Liver (tissue), 9 donors: Measurements from ENCODE around the gene DBN1. TPM values are rescaled to one million over a fixed set of nuclear protein-coding genes. Genes with fewer than 3 reads are reported as not detected.

Experiments used
- DNase-seq: peaks from one replicate; pipeline ENCODE4 v3.0.0-alpha.2; 2017; ENCODE audit warnings: low spot score
- H3K27ac ChIP-seq, 2 donors: one replicate each; pipeline ENCODE4 v1.7.0; 2013; ENCODE audit warnings: inconsistent platforms in 2 of 2, low read length in 2 of 2, control low read depth in 1 of 2, low read depth in 1 of 2, mild to moderate bottlenecking in 1 of 2
- H3K27me3 ChIP-seq, 4 donors: one replicate each; pipeline versions ENCODE4 v1.6.1 to v1.7.0; 2013; ENCODE audit warnings: low read length in 3 of 4, inconsistent platforms in 1 of 4, mild to moderate bottlenecking in 1 of 4, moderate library complexity in 1 of 4; ENCODE audit not compliant: control insufficient read depth in 4 of 4, insufficient read depth in 4 of 4
- H3K36me3 ChIP-seq, 4 donors: one replicate each; pipeline versions ENCODE4 v1.6.1 to v1.7.0; 2013; ENCODE audit warnings: low read length in 3 of 4, mild to moderate bottlenecking in 3 of 4, low read depth in 1 of 4, moderate library complexity in 1 of 4; ENCODE audit not compliant: control insufficient read depth in 4 of 4, insufficient read depth in 3 of 4
- H3K4me1 ChIP-seq, 4 donors: one replicate each; pipeline versions ENCODE4 v1.6.1 to v1.7.0; 2013; ENCODE audit warnings: low read length in 3 of 4, mild to moderate bottlenecking in 3 of 4, moderate library complexity in 1 of 4; ENCODE audit not compliant: control insufficient read depth in 4 of 4, insufficient read depth in 4 of 4
- H3K4me3 ChIP-seq, 3 donors: one replicate each; pipeline versions ENCODE4 v1.6.1 to v1.7.0; 2013; ENCODE audit warnings: low read length in 3 of 3, control low read depth in 1 of 3, low read depth in 1 of 3, mild to moderate bottlenecking in 1 of 3
- H3K9ac ChIP-seq, 2 donors: one replicate each; pipeline ENCODE4 v1.7.0; 2013; ENCODE audit warnings: low read length in 2 of 2, mild to moderate bottlenecking in 2 of 2, moderate library complexity in 2 of 2, control low read depth in 1 of 2, low read depth in 1 of 2
- H3K9me3 ChIP-seq, 4 donors: one replicate each; pipeline versions ENCODE4 v1.6.1 to v1.7.0; 2013; ENCODE audit warnings: low read length in 3 of 4; ENCODE audit not compliant: control insufficient read depth in 4 of 4
- ATF3 ChIP-seq: IDR thresholded peaks from 2 replicates; pipeline ENCODE4 v1.6.1; 2016; ENCODE audit warnings: antibody characterized with exemption
- EGR1 ChIP-seq, 2 donors: IDR thresholded peaks; 2 replicates each; pipeline ENCODE4 v1.6.1; 2016 to 2018; ENCODE audit warnings: antibody characterized with exemption in 2 of 2, low read depth in 2 of 2
- FOXA2 ChIP-seq: IDR thresholded peaks from 2 replicates; pipeline ENCODE4 v1.6.1; 2016; ENCODE audit warnings: antibody characterized with exemption
- GABPA ChIP-seq, 2 donors: IDR thresholded peaks in 1 of 2; conservative IDR thresholded peaks in 1 of 2; 2 replicates each; pipeline ENCODE4 v1.6.1; 2016; ENCODE audit warnings: antibody characterized with exemption in 2 of 2, mild to moderate bottlenecking in 1 of 2, moderate library complexity in 1 of 2
- HNF4A ChIP-seq, 2 donors: conservative IDR thresholded peaks; 2 replicates each; pipeline ENCODE4 v1.6.1; 2016; ENCODE audit warnings: antibody characterized with exemption in 2 of 2, mild to moderate bottlenecking in 2 of 2
- NR2F2 ChIP-seq: IDR thresholded peaks from 2 replicates; pipeline ENCODE4 v1.6.1; 2016; ENCODE audit warnings: antibody characterized with exemption
- RAD21 ChIP-seq, 2 donors: IDR thresholded peaks; 2 replicates each; pipeline ENCODE4 v1.6.1; 2016; ENCODE audit warnings: antibody characterized with exemption in 2 of 2, mild to moderate bottlenecking in 2 of 2
- SP1 ChIP-seq: IDR thresholded peaks from 2 replicates; pipeline ENCODE4 v1.6.1; 2018; ENCODE audit warnings: antibody characterized with exemption, mild to moderate bottlenecking
- TAF1 ChIP-seq: conservative IDR thresholded peaks from 2 replicates; pipeline ENCODE4 v1.6.1; 2016; ENCODE audit warnings: antibody characterized with exemption, mild to moderate bottlenecking
- WGBS: extraction: QIAGEN DNeasy Blood & Tissue Kit; methylation state at CpG from one replicate; pipeline ENCODE4 v1.1.7; 2013; 5-methylcytosine and 5-hydroxymethylcytosine counted together
- polyA plus RNA-seq, 2 donors: library from polyadenylated mRNA; stranded (reverse) in 1 of 2; unstranded in 1 of 2; fragments of 200-250 nt in 1 of 2; fragments of >200 nt in 1 of 2; fragmentation: Nextera tagmentation in 1 of 2; extraction: Ambion mirVana in 1 of 2; gene quantifications; one replicate each; pipeline versions ENCODE4 v1.2.1 to v1.2.3, GENCODE V29; 2013 to 2015
- total RNA-seq, 2 donors: library from RNA; depleted of rRNA; stranded (reverse); fragments of >200 nt; gene quantifications; one replicate each; pipeline ENCODE4 v1.2.3, GENCODE V29; 2014
- TF ChIP-seq, protein P1 (sequence below): fragments of 150-350 bp; IDR thresholded peaks from 2 replicates; pipeline ENCODE4 v1.5.1; 2017; ENCODE audit warnings: improper control_type of control experiment, low read depth, low read length; ENCODE audit not compliant: missing input control
- TF ChIP-seq, protein P2 (sequence below): IDR thresholded peaks from 2 replicates; pipeline ENCODE4 v1.6.1; 2016; ENCODE audit warnings: antibody characterized with exemption
- TF ChIP-seq, protein P3 (sequence below): IDR thresholded peaks from 2 replicates; pipeline ENCODE4 v1.6.1; 2016; ENCODE audit warnings: antibody characterized with exemption, mild to moderate bottlenecking
- donor health status: healthy.
- donor health status: healthy.
- donor health status: healthy.
- donor health status: healthy.
- donor health status: healthy.

The DBN1 gene
- total and polyA plus RNA-seq, 4 donors, result 1.5 to 4.9 (median 2.0) TPM

DNA sequence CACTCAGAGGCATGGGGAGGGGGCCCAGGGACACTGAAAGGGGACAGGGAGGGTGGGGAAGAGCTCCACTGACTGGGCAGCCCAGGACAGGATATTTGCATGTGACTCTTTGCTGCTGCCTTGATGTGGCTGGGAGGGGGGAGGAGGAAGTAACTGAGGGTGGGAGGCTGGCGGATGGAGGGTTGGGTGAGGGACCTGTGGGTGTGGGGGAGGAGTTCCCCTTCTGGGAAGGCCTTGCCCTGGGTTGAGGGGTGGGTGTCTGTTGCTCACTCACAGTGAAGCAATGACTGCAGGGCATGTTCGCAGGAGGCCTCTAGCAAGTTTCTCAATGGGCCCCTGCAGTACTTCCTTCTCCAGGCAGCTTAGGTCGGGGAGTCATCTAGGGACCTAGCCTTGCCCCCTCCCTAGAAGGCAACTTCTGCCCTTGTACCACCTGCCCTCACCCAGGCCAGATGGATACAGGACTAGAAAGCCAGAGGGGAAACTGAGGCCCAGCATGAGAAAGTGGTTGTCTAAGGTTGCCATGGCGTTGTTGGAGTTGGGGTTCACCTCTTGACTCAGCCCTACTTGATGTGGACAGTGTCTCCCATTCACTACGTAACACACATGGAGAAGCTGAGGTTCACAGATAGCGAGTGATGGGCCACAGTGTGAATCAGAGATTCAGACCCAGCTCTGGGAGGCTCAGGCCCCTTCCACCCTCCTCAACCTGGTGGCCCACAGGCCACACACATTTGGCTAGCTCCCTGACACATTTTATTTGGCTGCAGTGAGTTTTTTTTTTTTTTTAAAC lies 44.0 kb downstream of the DBN1 start (continued):
- TF ChIP-seq, protein P1, sequence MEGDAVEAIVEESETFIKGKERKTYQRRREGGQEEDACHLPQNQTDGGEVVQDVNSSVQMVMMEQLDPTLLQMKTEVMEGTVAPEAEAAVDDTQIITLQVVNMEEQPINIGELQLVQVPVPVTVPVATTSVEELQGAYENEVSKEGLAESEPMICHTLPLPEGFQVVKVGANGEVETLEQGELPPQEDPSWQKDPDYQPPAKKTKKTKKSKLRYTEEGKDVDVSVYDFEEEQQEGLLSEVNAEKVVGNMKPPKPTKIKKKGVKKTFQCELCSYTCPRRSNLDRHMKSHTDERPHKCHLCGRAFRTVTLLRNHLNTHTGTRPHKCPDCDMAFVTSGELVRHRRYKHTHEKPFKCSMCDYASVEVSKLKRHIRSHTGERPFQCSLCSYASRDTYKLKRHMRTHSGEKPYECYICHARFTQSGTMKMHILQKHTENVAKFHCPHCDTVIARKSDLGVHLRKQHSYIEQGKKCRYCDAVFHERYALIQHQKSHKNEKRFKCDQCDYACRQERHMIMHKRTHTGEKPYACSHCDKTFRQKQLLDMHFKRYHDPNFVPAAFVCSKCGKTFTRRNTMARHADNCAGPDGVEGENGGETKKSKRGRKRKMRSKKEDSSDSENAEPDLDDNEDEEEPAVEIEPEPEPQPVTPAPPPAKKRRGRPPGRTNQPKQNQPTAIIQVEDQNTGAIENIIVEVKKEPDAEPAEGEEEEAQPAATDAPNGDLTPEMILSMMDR, result no peak

DNA sequence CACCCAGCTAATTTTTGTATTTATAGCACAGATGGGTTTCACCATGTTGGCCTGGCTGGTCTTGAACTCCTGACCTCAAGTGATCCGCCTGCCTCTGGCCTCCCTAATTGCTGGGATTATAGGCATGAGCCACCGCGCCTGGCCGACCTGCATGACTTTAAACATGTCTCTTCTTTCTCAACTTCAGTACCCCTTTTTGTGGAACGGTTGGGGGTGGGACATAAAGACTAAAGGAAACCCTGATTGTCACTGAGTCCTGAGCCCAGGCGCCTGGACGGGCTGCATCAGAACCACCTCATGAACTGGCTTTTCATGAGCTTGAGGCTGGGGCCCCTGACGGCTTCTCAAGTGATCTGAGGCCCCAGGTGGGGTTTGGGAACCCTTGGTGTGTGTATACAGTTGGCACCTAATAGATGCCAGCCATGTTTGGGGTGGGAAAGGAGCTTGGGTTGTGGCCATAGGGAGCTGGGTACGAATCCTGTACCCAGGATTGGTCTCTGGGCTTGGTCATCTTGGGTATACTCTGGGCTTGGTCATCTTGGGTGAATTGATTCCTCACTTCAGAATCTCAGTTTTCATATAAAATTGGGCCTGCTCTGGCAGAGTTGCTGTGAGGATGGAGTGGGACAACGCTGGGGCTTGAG lies 44.7 kb downstream of the DBN1 start:
- no peak overlapping the region for H3K9ac ChIP-seq
- peak overlapping the region; percentile 63 to 73 for H3K27ac ChIP-seq
- no peak for DNase-seq
- no peaks in the 10 kb centered on the region for H3K9me3 ChIP-seq
- H3K36me3 ChIP-seq, result peaks cover 0 to 7% (median 2%) of the 10 kb centered on the region in 4 donors
- H3K4me1 ChIP-seq, result peaks cover 3 to 25% (median 17%) of the 10 kb centered on the region in 4 donors
- no peak overlapping the region for H3K4me3 ChIP-seq
- TF ChIP-seq NR2F2 (no peak), RAD21 (IDR thresholded peaks at IDR 0.05) (no peak), TAF1 (no peak), FOXA2 (no peak), HNF4A (conservative IDR thresholded peaks at IDR 0.05) (no peak)
- TF ChIP-seq, protein P2, sequence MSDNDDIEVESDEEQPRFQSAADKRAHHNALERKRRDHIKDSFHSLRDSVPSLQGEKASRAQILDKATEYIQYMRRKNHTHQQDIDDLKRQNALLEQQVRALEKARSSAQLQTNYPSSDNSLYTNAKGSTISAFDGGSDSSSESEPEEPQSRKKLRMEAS, result no peak
- TF ChIP-seq, protein P3, sequence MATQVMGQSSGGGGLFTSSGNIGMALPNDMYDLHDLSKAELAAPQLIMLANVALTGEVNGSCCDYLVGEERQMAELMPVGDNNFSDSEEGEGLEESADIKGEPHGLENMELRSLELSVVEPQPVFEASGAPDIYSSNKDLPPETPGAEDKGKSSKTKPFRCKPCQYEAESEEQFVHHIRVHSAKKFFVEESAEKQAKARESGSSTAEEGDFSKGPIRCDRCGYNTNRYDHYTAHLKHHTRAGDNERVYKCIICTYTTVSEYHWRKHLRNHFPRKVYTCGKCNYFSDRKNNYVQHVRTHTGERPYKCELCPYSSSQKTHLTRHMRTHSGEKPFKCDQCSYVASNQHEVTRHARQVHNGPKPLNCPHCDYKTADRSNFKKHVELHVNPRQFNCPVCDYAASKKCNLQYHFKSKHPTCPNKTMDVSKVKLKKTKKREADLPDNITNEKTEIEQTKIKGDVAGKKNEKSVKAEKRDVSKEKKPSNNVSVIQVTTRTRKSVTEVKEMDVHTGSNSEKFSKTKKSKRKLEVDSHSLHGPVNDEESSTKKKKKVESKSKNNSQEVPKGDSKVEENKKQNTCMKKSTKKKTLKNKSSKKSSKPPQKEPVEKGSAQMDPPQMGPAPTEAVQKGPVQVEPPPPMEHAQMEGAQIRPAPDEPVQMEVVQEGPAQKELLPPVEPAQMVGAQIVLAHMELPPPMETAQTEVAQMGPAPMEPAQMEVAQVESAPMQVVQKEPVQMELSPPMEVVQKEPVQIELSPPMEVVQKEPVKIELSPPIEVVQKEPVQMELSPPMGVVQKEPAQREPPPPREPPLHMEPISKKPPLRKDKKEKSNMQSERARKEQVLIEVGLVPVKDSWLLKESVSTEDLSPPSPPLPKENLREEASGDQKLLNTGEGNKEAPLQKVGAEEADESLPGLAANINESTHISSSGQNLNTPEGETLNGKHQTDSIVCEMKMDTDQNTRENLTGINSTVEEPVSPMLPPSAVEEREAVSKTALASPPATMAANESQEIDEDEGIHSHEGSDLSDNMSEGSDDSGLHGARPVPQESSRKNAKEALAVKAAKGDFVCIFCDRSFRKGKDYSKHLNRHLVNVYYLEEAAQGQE, result no peak
- 85% methylated on average over 10 of the region's 10 CpGs for WGBS
- H3K27me3 ChIP-seq, result no peaks in the 10 kb centered on the region

GRCh38 chr5:177427919-177428573 lies 45.4 kb downstream of the DBN1 start:
- Histone ChIP-seq H3K4me1 (peaks cover 3 to 25% (median 17%) of the 10 kb centered on the region in 4 donors), H3K27me3 (no peaks in the 10 kb centered on the region), H3K27ac (peak overlapping the region; percentile 63 to 73), H3K9ac (peak overlapping the region in 1 of 2 donors; percentile 31), H3K4me3 (no peak overlapping the region), H3K9me3 (no peaks in the 10 kb centered on the region), H3K36me3 (peaks cover 0 to 3% (median 0%) of the 10 kb centered on the region in 4 donors)
- 81% methylated on average over 11 of the region's 11 CpGs for WGBS
- TF ChIP-seq RAD21 (IDR thresholded peaks at IDR 0.05), result no peak
- TF ChIP-seq NR2F2, result no peak
- TF ChIP-seq GABPA (IDR thresholded peaks at IDR 0.05 in 1 of 2, conservative IDR thresholded peaks at IDR 0.05 in 1 of 2), result no peak
- TF ChIP-seq ATF3, result no peak
- no peak for TF ChIP-seq HNF4A (conservative IDR thresholded peaks at IDR 0.05)
- TF ChIP-seq SP1, result no peak
- TF ChIP-seq EGR1 (IDR thresholded peaks at IDR 0.05; ENCODE audit: low read depth in 2 of 2), result no peak
- DNase-seq, result peak; percentile 79
